Measurements from ENCODE around the gene HDAC4. TPM values are rescaled to one million over a fixed set of nuclear protein-coding genes. Genes with fewer than 3 reads are reported as not detected.
A peak's percentile ranks its signal among the peaks of the same experiment; 100 is the strongest.

Gene HDAC4
- total RNA-seq, 1 donor from 2014 or later: 76.6 TPM

DNA sequence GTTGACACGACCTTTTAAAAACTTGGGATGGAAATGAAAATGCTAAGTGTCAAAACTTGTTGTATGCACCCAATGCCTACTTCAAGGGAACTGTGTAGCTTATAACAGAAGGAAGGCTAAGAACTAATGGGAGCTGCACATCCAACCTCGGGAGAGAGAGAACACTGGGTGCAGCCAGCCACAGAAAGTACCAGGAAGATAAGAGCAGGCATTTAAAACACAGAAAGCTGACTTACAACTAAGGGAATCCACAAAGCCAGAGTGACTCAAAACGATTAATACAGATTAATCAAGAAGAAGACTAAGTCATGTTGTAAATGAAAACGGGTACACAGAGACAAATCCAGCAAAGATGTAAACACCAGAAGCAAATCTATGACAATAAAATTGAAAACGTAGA is 113.4 kb downstream of the HDAC4 start:
- Histone ChIP-seq H3K4me3 (no peak overlapping the region), H3K27me3 (no peaks in the 10 kb centered on the region), H3K9me3 (no peaks in the 10 kb centered on the region), H3K4me1 (peaks cover 86% of the 10 kb centered on the region), H3K27ac (no peak overlapping the region), H3K36me3 (no peaks in the 10 kb centered on the region)
- intact Hi-C loops (cut with DNase I): no loop called here
- no peak for TF ChIP-seq POLR2A (IDR thresholded peaks at IDR 0.05)
- TF ChIP-seq POLR2AphosphoS5 (IDR thresholded peaks at IDR 0.05; ENCODE audit: insufficient read depth in 1 of 2, low read depth in 1 of 2): no peak
- TF ChIP-seq CTCF (IDR thresholded peaks at IDR 0.05): no peak
- no peak for DNase-seq (ENCODE audit: extremely low spot score in 2 of 2)

DNA sequence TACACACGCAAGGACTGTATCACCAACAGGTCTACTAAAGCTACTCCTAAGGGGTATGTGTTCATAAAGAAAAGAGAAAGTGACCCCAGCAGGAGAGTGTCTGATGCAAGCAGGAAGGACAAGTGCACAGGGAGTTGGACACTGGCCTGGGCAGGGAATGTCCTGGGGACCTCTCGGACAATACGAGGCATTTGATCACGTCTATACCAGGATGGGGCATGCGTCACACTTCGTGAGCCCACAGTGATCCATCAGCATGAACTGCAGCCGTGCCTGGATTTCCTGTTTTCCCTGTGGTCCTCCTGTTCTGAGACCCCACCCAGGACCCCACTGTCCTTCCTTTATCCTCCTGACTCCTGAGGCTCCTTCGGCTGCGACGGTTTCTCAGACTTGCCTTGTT is 113.9 kb downstream of the HDAC4 start:
- DNase-seq (ENCODE audit: extremely low spot score in 2 of 2): no peak
- no peak for TF ChIP-seq POLR2A (IDR thresholded peaks at IDR 0.05)
- no peak for TF ChIP-seq CTCF (IDR thresholded peaks at IDR 0.05)
- TF ChIP-seq POLR2AphosphoS5 (IDR thresholded peaks at IDR 0.05; ENCODE audit: insufficient read depth in 1 of 2, low read depth in 1 of 2): no peak
- H3K4me3 ChIP-seq: no peak overlapping the region
- H3K9me3 ChIP-seq: no peaks in the 10 kb centered on the region
- intact Hi-C loops (cut with DNase I): no loop called here
- no peak overlapping the region for H3K27ac ChIP-seq
- H3K36me3 ChIP-seq: no peaks in the 10 kb centered on the region
- H3K27me3 ChIP-seq: no peaks in the 10 kb centered on the region
- H3K4me1 ChIP-seq: peaks cover 80% of the 10 kb centered on the region

DNA sequence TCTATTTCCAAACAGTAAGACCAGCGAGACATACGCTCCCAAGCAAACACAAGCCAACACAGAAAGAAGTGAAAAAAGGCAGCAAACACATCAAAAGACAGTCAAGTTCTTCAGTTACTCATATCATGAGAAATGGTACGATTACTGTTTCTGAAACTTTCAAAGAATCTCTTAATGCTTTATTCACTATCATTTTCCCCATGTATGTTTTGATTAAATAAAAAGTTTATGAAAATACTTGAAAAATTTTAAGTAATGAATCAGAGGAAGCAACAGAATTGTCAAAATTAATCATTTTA is 114.9 kb downstream of the HDAC4 start:
- TF ChIP-seq CTCF (IDR thresholded peaks at IDR 0.05) (no peak), POLR2A (IDR thresholded peaks at IDR 0.05) (no peak), POLR2AphosphoS5 (IDR thresholded peaks at IDR 0.05; ENCODE audit: insufficient read depth in 1 of 2, low read depth in 1 of 2) (no peak)
- peaks cover 70% of the 10 kb centered on the region for H3K4me1 ChIP-seq
- intact Hi-C loops (cut with DNase I): no loop called here

DNA sequence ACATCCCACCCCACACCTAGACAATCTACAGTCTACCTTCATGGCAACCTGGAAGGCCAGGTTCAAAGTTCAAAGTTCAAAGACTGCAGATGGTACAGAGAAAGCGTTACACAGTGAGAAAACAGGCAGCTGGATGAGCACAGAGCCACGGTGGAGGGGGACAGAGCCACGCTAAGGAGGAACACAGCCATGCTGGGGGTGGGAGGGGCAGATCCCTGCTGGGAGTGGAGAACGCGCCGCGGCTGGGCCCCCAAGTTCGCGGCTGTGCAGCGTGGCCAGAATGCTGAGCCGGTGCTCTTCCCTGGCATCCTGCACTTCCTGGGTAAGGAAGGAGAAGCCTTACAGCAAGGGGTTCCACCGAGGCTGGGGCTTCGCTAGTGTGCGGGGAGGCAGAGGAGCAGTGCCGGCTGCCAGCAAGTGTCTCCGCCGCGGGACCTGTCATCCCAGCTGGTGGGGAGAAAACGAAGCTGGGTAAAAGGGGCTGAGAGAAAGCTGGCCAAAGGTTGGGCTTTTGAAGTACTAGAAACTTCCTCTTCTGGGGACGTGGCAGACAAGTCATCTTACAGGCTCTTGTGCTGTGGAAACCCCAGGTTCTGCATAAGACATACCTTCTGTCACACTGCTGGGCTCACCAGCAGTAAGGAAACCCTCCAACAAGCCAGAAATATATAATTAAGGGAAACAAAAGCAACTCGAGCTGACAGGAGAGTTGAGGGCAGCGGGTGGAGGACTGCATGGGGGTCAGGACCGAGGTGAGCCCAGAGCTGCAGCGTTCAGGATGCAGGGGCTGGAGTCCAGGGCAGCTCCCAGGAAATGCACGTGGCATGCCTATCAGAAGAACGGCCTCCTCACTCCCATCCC is 115.5 kb downstream of the HDAC4 start:
- peaks cover 67% of the 10 kb centered on the region for H3K4me1 ChIP-seq
- no peak overlapping the region for H3K27ac ChIP-seq
- no peaks in the 10 kb centered on the region for H3K9me3 ChIP-seq
- peak overlapping the region; percentile 15 to 26 for H3K4me3 ChIP-seq
- DNase-seq (ENCODE audit: extremely low spot score in 2 of 2): no peak
- no peaks in the 10 kb centered on the region for H3K27me3 ChIP-seq
- TF ChIP-seq POLR2A (IDR thresholded peaks at IDR 0.05): no peak
- TF ChIP-seq CTCF (IDR thresholded peaks at IDR 0.05): no peak
- TF ChIP-seq POLR2AphosphoS5 (IDR thresholded peaks at IDR 0.05; ENCODE audit: insufficient read depth in 1 of 2, low read depth in 1 of 2): no peak
- intact Hi-C loops (cut with DNase I): no loop called here
- no peaks in the 10 kb centered on the region for H3K36me3 ChIP-seq

More for the DNA sequence above, 114.9 kb downstream of the HDAC4 start:
- Histone ChIP-seq H3K27me3 (no peaks in the 10 kb centered on the region), H3K4me3 (no peak overlapping the region), H3K9me3 (no peaks in the 10 kb centered on the region), H3K36me3 (no peaks in the 10 kb centered on the region), H3K27ac (no peak overlapping the region)
- DNase-seq (ENCODE audit: extremely low spot score in 2 of 2): no peak
